H1 (cell line): ENCODE results near the gene SLC35D3. TPM values are rescaled to one million over a fixed set of nuclear protein-coding genes. Genes with fewer than 3 reads are reported as not detected.

Experiments
- CTCF ChIA-PET: fragments of 300-600 bp; sonication (Branson Sonifier 250); formaldehyde crosslinking; loops from one replicate; lab custom pipeline; 2021; ENCODE audit not compliant: partially characterized antibody; lab: Charles Lee
- POLR2A ChIA-PET: fragments of 300-600 bp; sonication (Branson Sonifier 250); formaldehyde crosslinking; loops from one replicate; lab custom pipeline; 2021; ENCODE audit warnings: inconsistent platforms; ENCODE audit not compliant: partially characterized antibody; lab: Charles Lee
- DNase-seq, 2 experiments: peaks; one replicate each; pipeline versions ENCODE4 v3.0.0 to v3.0.0-alpha.2; 2010 to 2022; ENCODE audit warnings: low spot score in 2 of 2, low read depth in 1 of 2, mixed read lengths in 1 of 2
- FAIRE-seq: peaks from 2 replicates; lab custom pipeline; 2011; peaks lifted over from hg19 to GRCh38; lab: Jason Lieb, UNC
- H2AFZ ChIP-seq: 2 replicates; pipeline ENCODE4 v1.8.1; 2012; ENCODE audit warnings: low read length, inconsistent platforms
- H2AK5ac ChIP-seq: 2 replicates; pipeline ENCODE4 v1.6.1; 2013; ENCODE audit warnings: low read depth, low read length
- H2BK120ac ChIP-seq: replicated peaks from 2 replicates; pipeline ENCODE3; 2013; ENCODE audit warnings: low read depth, low read length, inconsistent platforms
- H2BK12ac ChIP-seq: 2 replicates; pipeline ENCODE4 v1.6.1; 2013; ENCODE audit warnings: low read depth, low read length
- H2BK15ac ChIP-seq: 2 replicates; pipeline ENCODE4 v1.6.1; 2013; ENCODE audit warnings: low read length
- H2BK20ac ChIP-seq: 2 replicates; pipeline ENCODE4 v1.6.1; 2013; ENCODE audit warnings: low read length
- H2BK5ac ChIP-seq: 2 replicates; pipeline ENCODE4 v1.6.1; 2013; ENCODE audit warnings: low read depth, low read length
- H3K14ac ChIP-seq: 2 replicates; pipeline ENCODE4 v1.6.1; 2013; ENCODE audit warnings: inconsistent platforms; ENCODE audit not compliant: insufficient read length
- H3K18ac ChIP-seq: 2 replicates; pipeline ENCODE4 v1.6.1; 2013; ENCODE audit warnings: low read length; ENCODE audit errors: extremely low read depth
- H3K23ac ChIP-seq: 2 replicates; pipeline ENCODE4 v1.6.1; 2013; ENCODE audit warnings: inconsistent platforms; ENCODE audit not compliant: insufficient read length
- H3K23me2 ChIP-seq: 2 replicates; pipeline ENCODE4 v1.6.1; 2013; ENCODE audit warnings: low read depth, low read length
- H3K27ac ChIP-seq: 2 replicates; pipeline ENCODE4 v1.6.1; 2011; ENCODE audit warnings: low read depth, low read length, inconsistent platforms
- H3K27me3 ChIP-seq, 4 experiments: replicated peaks in 1 of 4; 1 replicate in 1 of 4; 2 replicates in 3 of 4; pipeline versions ENCODE4 v1.6.1 to v1.8.1; 2011 to 2013; ENCODE audit warnings: low read length in 3 of 4, mild to moderate bottlenecking in 3 of 4, inconsistent platforms in 2 of 4, mixed read lengths in 2 of 4, moderate library complexity in 1 of 4; ENCODE audit not compliant: control insufficient read depth in 3 of 4, insufficient read depth in 3 of 4; ENCODE audit errors: extremely low read depth in 1 of 4
- H3K36me3 ChIP-seq, 4 experiments: 2 replicates each; pipeline versions ENCODE4 v1.6.1 to v1.8.1; 2011 to 2013; ENCODE audit warnings: mild to moderate bottlenecking in 4 of 4, low read length in 3 of 4, moderate library complexity in 2 of 4, control low read depth in 1 of 4, inconsistent platforms in 1 of 4; ENCODE audit not compliant: insufficient read depth in 4 of 4, control insufficient read depth in 2 of 4
- H3K4ac ChIP-seq: replicated peaks from 2 replicates; pipeline ENCODE3; 2013; ENCODE audit warnings: low read length, low read depth, mixed read lengths, inconsistent platforms; ENCODE audit not compliant: insufficient read length
- H3K4me1 ChIP-seq, 4 experiments: replicated peaks in 1 of 4; 1 replicate in 1 of 4; 2 replicates in 3 of 4; pipeline versions ENCODE4 v1.6.1 to v1.8.1; 2011 to 2013; ENCODE audit warnings: low read length in 3 of 4, inconsistent platforms in 2 of 4, mixed read lengths in 1 of 4; ENCODE audit not compliant: insufficient read depth in 4 of 4, control insufficient read depth in 3 of 4
- H3K4me2 ChIP-seq, 2 experiments: 2 replicates each; pipeline versions ENCODE4 v1.6.1 to v1.8.1; 2011 to 2013; ENCODE audit warnings: low read depth in 2 of 2, low read length in 2 of 2, control low read depth in 1 of 2, inconsistent platforms in 1 of 2, mild to moderate bottlenecking in 1 of 2; ENCODE audit not compliant: insufficient read depth in 1 of 2
- H3K4me3 ChIP-seq, 4 experiments: fragments of 200-600, 300-600 bp in 1 of 4; sonication (generic), shearing (Covaris generic), sonication (Bioruptor Twin) in 1 of 4; 2 replicates each; pipeline versions ENCODE4 v1.5.1 to v1.8.1; 2011 to 2016; ENCODE audit warnings: low read length in 4 of 4, low read depth in 3 of 4, control low read depth in 2 of 4, inconsistent platforms in 2 of 4, mild to moderate bottlenecking in 2 of 4, mixed read lengths in 1 of 4, moderate library complexity in 1 of 4; ENCODE audit not compliant: insufficient read depth in 2 of 4; ENCODE audit errors: extremely low read depth in 1 of 4
- H3K56ac ChIP-seq: replicated peaks from 2 replicates; pipeline ENCODE3; 2013; ENCODE audit warnings: low read depth, mild to moderate bottlenecking, mixed read lengths, low read length, inconsistent platforms; ENCODE audit not compliant: insufficient read length
- H3K79me1 ChIP-seq: 2 replicates; pipeline ENCODE4 v1.6.1; 2013; ENCODE audit warnings: low read depth, low read length, control low read depth
- H3K79me2 ChIP-seq, 2 experiments: 2 replicates each; pipeline versions ENCODE4 v1.6.1 to v1.8.1; 2012 to 2013; ENCODE audit warnings: low read length in 2 of 2, mild to moderate bottlenecking in 2 of 2, inconsistent platforms in 1 of 2; ENCODE audit not compliant: insufficient read depth in 2 of 2, control insufficient read depth in 1 of 2
- H3K9ac ChIP-seq, 4 experiments: replicated peaks in 1 of 4; 1 replicate in 1 of 4; 2 replicates in 3 of 4; pipeline versions ENCODE4 v1.6.1 to v1.8.1; 2011 to 2013; ENCODE audit warnings: low read depth in 3 of 4, low read length in 3 of 4, control low read depth in 2 of 4, mild to moderate bottlenecking in 2 of 4, moderate library complexity in 2 of 4, inconsistent platforms in 1 of 4; ENCODE audit errors: extremely low read depth in 1 of 4
- H3K9me3 ChIP-seq, 2 experiments: 2 replicates each; pipeline versions ENCODE4 v1.6.1 to v1.8.1; 2012 to 2013; ENCODE audit warnings: mild to moderate bottlenecking in 2 of 2, moderate library complexity in 2 of 2, control low read depth in 1 of 2, inconsistent platforms in 1 of 2, low read depth in 1 of 2, low read length in 1 of 2, mixed read lengths in 1 of 2; ENCODE audit not compliant: insufficient read depth in 2 of 2
- H4K20me1 ChIP-seq, 2 experiments: replicated peaks in 1 of 2; 2 replicates each; pipeline versions ENCODE3 to v1.8.1; 2011 to 2013; ENCODE audit warnings: inconsistent platforms in 2 of 2, low read length in 2 of 2, mild to moderate bottlenecking in 1 of 2; ENCODE audit not compliant: insufficient read depth in 2 of 2, control insufficient read depth in 1 of 2
- H4K5ac ChIP-seq: 2 replicates; pipeline ENCODE4 v1.6.1; 2013; ENCODE audit warnings: low read length, low read depth, mixed read lengths, inconsistent platforms; ENCODE audit not compliant: insufficient read length
- H4K8ac ChIP-seq: 2 replicates; pipeline ENCODE4 v1.8.0; 2013; ENCODE audit warnings: mild to moderate bottlenecking, moderate library complexity, low read length, inconsistent platforms; ENCODE audit not compliant: insufficient read depth; ENCODE audit errors: extremely low read depth
- H4K91ac ChIP-seq: replicated peaks from 2 replicates; pipeline ENCODE3; 2013; ENCODE audit warnings: low read length, mixed read lengths, inconsistent platforms; ENCODE audit not compliant: insufficient read length
- CHD1 ChIP-seq: IDR thresholded peaks from 2 replicates; pipeline ENCODE4 v1.6.1; 2012; ENCODE audit warnings: low read depth, low read length, improper control_type of control experiment
- FOSL1 ChIP-seq: IDR thresholded peaks from 2 replicates; pipeline ENCODE4 v1.6.1; 2011; ENCODE audit warnings: mild to moderate bottlenecking, low read depth, low read length, moderate library complexity; ENCODE audit not compliant: insufficient read depth
- HDAC2 ChIP-seq, 2 experiments: fragments of 300-600 bp in 1 of 2; sonication (generic) in 1 of 2; IDR thresholded peaks; 2 replicates each; pipeline ENCODE4 v1.6.1; 2011 to 2012; ENCODE audit warnings: low read depth in 2 of 2, low read length in 2 of 2, mild to moderate bottlenecking in 2 of 2, moderate library complexity in 2 of 2, borderline replicate concordance in 1 of 2, inconsistent platforms in 1 of 2
- NRF1 ChIP-seq: IDR thresholded peaks from 2 replicates; pipeline ENCODE4 v1.6.1; 2011; ENCODE audit warnings: mild to moderate bottlenecking, low read depth, low read length, improper control_type of control experiment
- SRF ChIP-seq: IDR thresholded peaks from 2 replicates; pipeline ENCODE4 v1.6.1; 2011; ENCODE audit warnings: mild to moderate bottlenecking, low read depth, low read length, moderate library complexity
- TAF1 ChIP-seq: IDR thresholded peaks from 2 replicates; pipeline ENCODE4 v1.6.1; 2011; ENCODE audit warnings: mild to moderate bottlenecking, low read depth, low read length
- TAF7 ChIP-seq: optimal IDR thresholded peaks from 2 replicates; pipeline ENCODE3; 2011; ENCODE audit warnings: low read depth, mild to moderate bottlenecking, inconsistent platforms, low read length, moderate library complexity, borderline replicate concordance
- YY1 ChIP-seq: IDR thresholded peaks from 2 replicates; pipeline ENCODE4 v1.6.1; 2011; ENCODE audit warnings: low read depth, mild to moderate bottlenecking, low read length
- WGBS, 2 experiments: shearing (Covaris generic) in 1 of 2; methylation state at CpG; one replicate each; pipeline versions ENCODE4 v1.1.6 to v1.1.7; 2013 to 2015; ENCODE audit warnings: low lambda C conversion rate in 2 of 2, mixed read lengths in 2 of 2, inconsistent platforms in 1 of 2, low coverage in 1 of 2, missing lambda C conversion rate in 1 of 2; ENCODE audit not compliant: insufficient replicate concordance in 2 of 2, insufficient coverage in 1 of 2, insufficient read length in 1 of 2; ENCODE audit errors: extremely low coverage in 1 of 2, missing lambda C conversion rate in 1 of 2; 5-methylcytosine and 5-hydroxymethylcytosine counted together
- polyA plus RNA-seq, 7 experiments: library from polyadenylated mRNA; depleted of rRNA in 3 of 7; stranded (reverse) in 5 of 7; unstranded in 2 of 7; fragments of >200 nt in 5 of 7; fragments of 200-250 nt in 2 of 7; gene quantifications; 1 replicate in 5 of 7; 2 replicates in 1 of 7; 4 replicates in 1 of 7; pipeline versions ENCODE4 v1.2.1 to v1.2.3, GENCODE V29; 2011 to 2013; ENCODE audit warnings: missing spikeins in 2 of 7, mixed read lengths in 2 of 7
- total RNA-seq: library from RNA; stranded (reverse); fragmentation: NEBNext Ultra II Directional; extraction: Animal tissue kit (Norgen Biotek cat#: 25700); gene quantifications from 2 replicates; pipeline ENCODE4 v1.2.1, GENCODE V29; 2021

SLC35D3 gene
- total and polyA plus RNA-seq, 2 of the 8 experiments (the other 6 are each of a cell fraction or from before 2014, with no cell fraction given), result 0.27 to 0.39 TPM

- H3K56ac ChIP-seq, result no peak overlapping the region
- H3K79me2 ChIP-seq, result no peaks in the 10 kb centered on the region
- DNase-seq, result no peak
- H3K23ac ChIP-seq, result no peak overlapping the region
- no peak overlapping the region for H2AK5ac ChIP-seq
- no peak for FAIRE-seq
- no peak overlapping the region for H2BK15ac ChIP-seq
- CTCF ChIA-PET, result interaction anchor here (0.9 to 1.1 kb wide), 3 partner anchors 10 to 82 kb away, joined by 3 to 4 read pairs (median 4); no protein-coding TSS in a partner anchor
- no peak overlapping the region for H3K9ac ChIP-seq
- H3K18ac ChIP-seq, result no peak overlapping the region
- no peak overlapping the region for H2BK5ac ChIP-seq
- no peak overlapping the region for H3K27ac ChIP-seq
- H3K27me3 ChIP-seq, result peaks cover 0 to 1% (median 0%) of the 10 kb centered on the region in 4 experiments; a peak in 1 of 7 replicates
- no peak overlapping the region for H4K5ac ChIP-seq
- no peak overlapping the region for H2BK120ac ChIP-seq
- no peak overlapping the region for H3K14ac ChIP-seq
- H3K4me2 ChIP-seq, result no peak overlapping the region
- H2BK20ac ChIP-seq, result no peak overlapping the region
- POLR2A ChIA-PET, result no interaction called here
- H3K4me1 ChIP-seq, result peaks cover 0 to under 1% (median 0%) of the 10 kb centered on the region in 4 experiments; a peak in 1 of 7 replicates
- no peak overlapping the region for H4K91ac ChIP-seq
- 88% methylated on average over 3 of the region's 3 CpGs; no CpG with 5 or more reads in 1 of the 2 experiments for WGBS, 2 experiments
- H3K4ac ChIP-seq, result no peak overlapping the region
- H3K79me1 ChIP-seq, result no peaks in the 10 kb centered on the region
- H3K9me3 ChIP-seq, result no peaks in the 10 kb centered on the region
- no peak overlapping the region for H3K4me3 ChIP-seq
- no peaks in the 10 kb centered on the region for H3K36me3 ChIP-seq
- no peak overlapping the region for H4K8ac ChIP-seq
- H2AFZ ChIP-seq, result no peak overlapping the region
- no peaks in the 10 kb centered on the region for H4K20me1 ChIP-seq
- H2BK12ac ChIP-seq, result no peak overlapping the region
- no peaks in the 10 kb centered on the region for H3K23me2 ChIP-seq
- TF ChIP-seq YY1 (no peak), HDAC2 (IDR thresholded peaks at IDR 0.05; ENCODE audit: borderline replicate concordance in 1 of 2, low read depth in 2 of 2, low read length in 2 of 2) (no peak), CHD1 (no peak), FOSL1 (no peak), TAF7 (no peak), TAF1 (no peak), NRF1 (no peak), SRF (no peak)
These were observed 36.0 kb upstream of the SLC35D3 start for GRCh38 chr6:136886091-136886490.
